GM19438 (cell line): Measurements from ENCODE around the gene TXNDC16.

ENCODE experiments used
- ATAC-seq: cut with Tn5 transposase; IDR thresholded peaks from one replicate; pipeline ENCODE4 v1.9.1; 2021; ENCODE audit warnings: low read depth; ENCODE audit not compliant: unreplicated experiment

The TXNDC16 gene

GRCh38 chr14:52399104-52399503 lies 153.2 kb downstream of the TXNDC16 start:
- no peak for ATAC-seq

- ATAC-seq: no peak
These were observed 154.5 kb downstream of the TXNDC16 start for GRCh38 chr14:52397844-52398243.

GRCh38 chr14:52395728-52396127 lies 156.6 kb downstream of the TXNDC16 start:
- no peak for ATAC-seq

- ATAC-seq: no peak
These were observed 160.3 kb downstream of the TXNDC16 start for GRCh38 chr14:52391881-52392615.
